Coronary artery (tissue), 2 donors: ENCODE results near the gene MYRIP.

Experiments
- DNase-seq: peaks from one replicate; pipeline ENCODE4 v3.0.0-alpha.2; 2017; ENCODE audit warnings: low spot score
- H3K27ac ChIP-seq, 2 donors: fragments of 200-600 bp; sonication (generic); one replicate each; pipeline ENCODE4 v1.5.1; 2016 to 2019
- H3K4me3 ChIP-seq: fragments of 200-600 bp; sonication (generic); 2 replicates; pipeline ENCODE4 v1.5.1; 2016; ENCODE audit warnings: mild to moderate bottlenecking, moderate library complexity
- CTCF ChIP-seq: fragments of 200-600 bp; sonication (generic); IDR thresholded peaks from one replicate; pipeline ENCODE4 v1.5.1; 2019; ENCODE audit warnings: antibody characterized with exemption

MYRIP gene

GRCh38 chr3:39965461-39965860 lies 156.1 kb downstream of the MYRIP start:
- TF ChIP-seq CTCF: no peak
- Histone ChIP-seq H3K4me3 (no peak overlapping the region), H3K27ac (no peak overlapping the region)
- no peak for DNase-seq

GRCh38 chr3:39965997-39966396 lies 156.6 kb downstream of the MYRIP start:
- H3K27ac ChIP-seq: no peak overlapping the region
- no peak for DNase-seq
- no peak for TF ChIP-seq CTCF
- H3K4me3 ChIP-seq: no peak overlapping the region

GRCh38 chr3:39970982-39971381 lies 161.6 kb downstream of the MYRIP start:
- Histone ChIP-seq H3K4me3 (no peak overlapping the region), H3K27ac (no peak overlapping the region)
- no peak for TF ChIP-seq CTCF
- DNase-seq: no peak

- Histone ChIP-seq H3K4me3 (no peak overlapping the region), H3K27ac (no peak overlapping the region)
- no peak for TF ChIP-seq CTCF
- DNase-seq: no peak
These were observed 162.2 kb downstream of the MYRIP start for GRCh38 chr3:39971559-39972031.

GRCh38 chr3:39972508-39972907 lies 163.1 kb downstream of the MYRIP start:
- TF ChIP-seq CTCF: no peak
- DNase-seq: no peak
- no peak overlapping the region for H3K27ac ChIP-seq
- H3K4me3 ChIP-seq: no peak overlapping the region

- Histone ChIP-seq H3K27ac (no peak overlapping the region), H3K4me3 (no peak overlapping the region)
- no peak for TF ChIP-seq CTCF
- no peak for DNase-seq
These were observed 167.8 kb downstream of the MYRIP start for GRCh38 chr3:39977058-39977794.

- TF ChIP-seq CTCF: no peak
- DNase-seq: no peak
- no peak overlapping the region for H3K27ac ChIP-seq
- H3K4me3 ChIP-seq: no peak overlapping the region
These were observed 168.9 kb downstream of the MYRIP start for GRCh38 chr3:39978308-39978707.
